Astrocyte (in vitro differentiated cells and primary cell): ENCODE measurements around the gene PSMB1. TPM values are rescaled to one million over a fixed set of nuclear protein-coding genes. Genes with fewer than 3 reads are reported as not detected.

Experiments
- DNase-seq: peaks from one replicate; pipeline ENCODE4 v3.0.0-alpha.2; 2010; ENCODE audit warnings: low read depth
- FAIRE-seq: peaks from 2 replicates; lab custom pipeline; 2011; peaks lifted over from hg19 to GRCh38; lab: Jason Lieb, UNC
- H2AFZ ChIP-seq: 2 replicates; pipeline ENCODE4 v1.6.0; 2012; ENCODE audit warnings: low read depth, low read length, inconsistent platforms
- H3K27ac ChIP-seq: 2 replicates; pipeline ENCODE4 v1.5.1; 2011; ENCODE audit warnings: low read depth, low read length, inconsistent platforms
- H3K27me3 ChIP-seq: 2 replicates; pipeline ENCODE4 v1.6.0; 2011; ENCODE audit warnings: low read length, inconsistent platforms; ENCODE audit not compliant: insufficient read depth
- H3K36me3 ChIP-seq: 2 replicates; pipeline ENCODE4 v1.5.1; 2011; ENCODE audit warnings: low read length, inconsistent platforms; ENCODE audit not compliant: insufficient read depth
- H3K4me1 ChIP-seq: 2 replicates; pipeline ENCODE4 v1.5.1; 2011; ENCODE audit warnings: low read length, inconsistent platforms; ENCODE audit not compliant: insufficient read depth
- H3K4me2 ChIP-seq: 2 replicates; pipeline ENCODE4 v1.6.0; 2012; ENCODE audit warnings: low read length, inconsistent platforms
- H3K4me3 ChIP-seq: 2 replicates; pipeline ENCODE4 v1.5.1; 2011; ENCODE audit warnings: low read depth, mild to moderate bottlenecking, low read length, inconsistent platforms; ENCODE audit not compliant: insufficient read depth
- H3K79me2 ChIP-seq: 2 replicates; pipeline ENCODE4 v1.6.0; 2012; ENCODE audit warnings: mild to moderate bottlenecking, low read length, inconsistent platforms; ENCODE audit not compliant: insufficient read depth
- H3K9ac ChIP-seq: 2 replicates; pipeline ENCODE4 v1.6.0; 2012; ENCODE audit warnings: mild to moderate bottlenecking, low read length, inconsistent platforms
- H3K9me3 ChIP-seq: 2 replicates; pipeline ENCODE4 v1.5.1; 2012; ENCODE audit warnings: low read depth, mild to moderate bottlenecking, low read length, inconsistent platforms; ENCODE audit not compliant: insufficient read depth
- H4K20me1 ChIP-seq: 2 replicates; pipeline ENCODE4 v1.6.0; 2012; ENCODE audit warnings: low read length, inconsistent platforms; ENCODE audit not compliant: insufficient read depth
- H3K27ac Mint-ChIP-seq: one replicate; pipeline ENCODE4 v1.8.0; 2021; ENCODE audit warnings: mild to moderate bottlenecking, mixed read lengths; ENCODE audit not compliant: unreplicated experiment
- H3K27me3 Mint-ChIP-seq: one replicate; pipeline ENCODE4 v1.8.0; 2021; ENCODE audit warnings: low read depth, mixed read lengths; ENCODE audit not compliant: unreplicated experiment
- H3K36me3 Mint-ChIP-seq: one replicate; pipeline ENCODE4 v1.8.0; 2021; ENCODE audit warnings: low read depth, mixed read lengths; ENCODE audit not compliant: unreplicated experiment
- H3K4me1 Mint-ChIP-seq: one replicate; pipeline ENCODE4 v1.8.0; 2021; ENCODE audit warnings: low read depth, mixed read lengths; ENCODE audit not compliant: unreplicated experiment
- H3K4me3 Mint-ChIP-seq: one replicate; pipeline ENCODE4 v1.8.0; 2021; ENCODE audit warnings: mild to moderate bottlenecking, moderate library complexity, mixed read lengths; ENCODE audit not compliant: unreplicated experiment
- H3K9me3 Mint-ChIP-seq: one replicate; pipeline ENCODE4 v1.8.0; 2021; ENCODE audit warnings: mild to moderate bottlenecking, mixed read lengths; ENCODE audit not compliant: unreplicated experiment
- CTCF ChIP-seq: IDR thresholded peaks from 2 replicates; pipeline ENCODE4 v1.5.1; 2011; ENCODE audit warnings: low read depth, mild to moderate bottlenecking, inconsistent platforms, low read length, moderate library complexity; ENCODE audit not compliant: insufficient read depth
- EZH2 ChIP-seq: IDR thresholded peaks from 2 replicates; pipeline ENCODE4 v1.6.1; 2012; ENCODE audit warnings: mild to moderate bottlenecking, low read length, inconsistent platforms; ENCODE audit not compliant: insufficient read depth
- total RNA-seq: library from RNA; stranded (reverse); gene quantifications from 2 replicates; pipeline ENCODE4 v1.2.1, GENCODE V29; 2021

Gene PSMB1
- total RNA-seq, 1 donor from 2014 or later: 192 TPM

- H3K9me3 ChIP-seq: no peaks in the 10 kb centered on the region
- H4K20me1 ChIP-seq: no peaks in the 10 kb centered on the region
- Mint-ChIP-seq H3K36me3 (peaks cover 3% of the 10 kb centered on the region), H3K4me3 (no peak overlapping the region), H3K9me3 (peaks cover 6% of the 10 kb centered on the region), H3K27me3 (peaks cover 22% of the 10 kb centered on the region), H3K27ac (no peak overlapping the region), H3K4me1 (no peaks in the 10 kb centered on the region)
- H3K36me3 ChIP-seq: no peaks in the 10 kb centered on the region
- H2AFZ ChIP-seq: no peak overlapping the region
- TF ChIP-seq EZH2: no peak
- TF ChIP-seq CTCF: no peak
- DNase-seq: no peak
- no peak overlapping the region for H3K9ac ChIP-seq
- H3K27ac ChIP-seq: no peak overlapping the region
- no peak overlapping the region for H3K4me3 ChIP-seq
- H3K27me3 ChIP-seq: no peaks in the 10 kb centered on the region
- H3K4me2 ChIP-seq: no peak overlapping the region
- no peak for FAIRE-seq
- H3K79me2 ChIP-seq: no peaks in the 10 kb centered on the region
- no peaks in the 10 kb centered on the region for H3K4me1 ChIP-seq
Observed at GRCh38 chr6:170490259-170490658, 62.8 kb downstream of the PSMB1 start.

- H3K4me1 ChIP-seq: no peaks in the 10 kb centered on the region
- H3K79me2 ChIP-seq: no peaks in the 10 kb centered on the region
- no peak for FAIRE-seq
- Mint-ChIP-seq H3K4me3 (no peak overlapping the region), H3K27ac (no peak overlapping the region), H3K27me3 (peaks cover 23% of the 10 kb centered on the region), H3K4me1 (no peaks in the 10 kb centered on the region), H3K36me3 (peaks cover 3% of the 10 kb centered on the region), H3K9me3 (peaks cover 6% of the 10 kb centered on the region)
- no peak overlapping the region for H3K4me2 ChIP-seq
- H3K9me3 ChIP-seq: no peaks in the 10 kb centered on the region
- no peak overlapping the region for H3K27ac ChIP-seq
- H3K27me3 ChIP-seq: no peaks in the 10 kb centered on the region
- no peak overlapping the region for H3K9ac ChIP-seq
- no peaks in the 10 kb centered on the region for H4K20me1 ChIP-seq
- no peak overlapping the region for H2AFZ ChIP-seq
- DNase-seq: no peak
- H3K4me3 ChIP-seq: no peak overlapping the region
- H3K36me3 ChIP-seq: no peaks in the 10 kb centered on the region
- TF ChIP-seq EZH2 (no peak), CTCF (no peak)
Observed at GRCh38 chr6:170489836-170490235, 63.3 kb downstream of the PSMB1 start.

DNA sequence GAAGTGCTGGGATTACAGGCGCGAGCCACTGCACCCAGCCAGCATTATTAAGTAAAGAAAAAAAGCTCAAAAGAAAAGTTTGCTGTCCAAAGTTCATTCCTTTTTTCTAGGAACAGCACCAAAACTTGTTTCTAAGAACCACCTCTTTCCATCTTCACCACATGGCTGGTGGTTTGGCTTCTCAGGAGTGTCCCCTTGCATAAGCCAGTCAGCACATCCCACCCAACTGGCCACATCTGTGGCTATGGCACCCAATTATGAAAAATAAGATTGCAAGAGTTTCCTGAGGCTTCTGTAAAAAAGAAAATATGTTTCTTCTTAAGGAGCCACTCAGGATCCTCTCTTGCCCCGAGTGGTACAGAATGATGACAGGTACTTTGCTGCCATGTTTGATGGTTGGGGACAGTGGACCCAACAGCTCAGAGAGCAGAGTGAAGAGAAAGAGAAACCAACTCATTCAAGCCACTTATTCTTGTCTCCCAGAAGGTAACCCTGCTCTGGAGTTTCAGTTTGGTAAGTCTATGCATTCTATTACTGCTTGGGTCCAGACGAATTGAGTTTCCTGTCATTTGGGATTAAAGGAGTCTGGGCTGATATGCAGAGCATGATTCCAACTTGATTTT is 65.3 kb downstream of the PSMB1 start:
- no peaks in the 10 kb centered on the region for H4K20me1 ChIP-seq
- H3K4me1 Mint-ChIP-seq: no peaks in the 10 kb centered on the region

More for the DNA sequence above, 65.3 kb downstream of the PSMB1 start:
- H3K4me3 Mint-ChIP-seq: no peak overlapping the region
- FAIRE-seq (no peak), DNase-seq (no peak)
- peaks cover 10% of the 10 kb centered on the region for H3K9me3 Mint-ChIP-seq
- H3K27ac Mint-ChIP-seq: no peak overlapping the region
- Histone ChIP-seq H3K4me3 (no peak overlapping the region), H3K27me3 (no peaks in the 10 kb centered on the region), H3K9ac (no peak overlapping the region), H3K4me1 (no peaks in the 10 kb centered on the region), H2AFZ (no peak overlapping the region), H3K9me3 (no peaks in the 10 kb centered on the region), H3K27ac (no peak overlapping the region), H3K79me2 (no peaks in the 10 kb centered on the region), H3K4me2 (no peak overlapping the region), H3K36me3 (no peaks in the 10 kb centered on the region)
- H3K36me3 Mint-ChIP-seq: peaks cover 3% of the 10 kb centered on the region
- no peak for TF ChIP-seq CTCF
- no peak for TF ChIP-seq EZH2
- H3K27me3 Mint-ChIP-seq: peaks cover 15% of the 10 kb centered on the region
